Nephron (organoid): ENCODE results near the gene CCDC85C.

Experiments
- H3K27ac Mint-ChIP-seq, 3 experiments: 2 replicates each; pipeline ENCODE4 v1.8.0; 2020; ENCODE audit warnings: mixed read lengths in 3 of 3, mild to moderate bottlenecking in 2 of 3, moderate library complexity in 1 of 3
- H3K27me3 Mint-ChIP-seq: 2 replicates; pipeline ENCODE4 v1.8.0; 2021; ENCODE audit warnings: low read depth, mild to moderate bottlenecking, moderate library complexity, mixed read lengths
- H3K36me3 Mint-ChIP-seq: 2 replicates; pipeline ENCODE4 v1.8.0; 2020; ENCODE audit warnings: low read depth, mixed read lengths
- H3K4me1 Mint-ChIP-seq: 2 replicates; pipeline ENCODE4 v1.8.0; 2020; ENCODE audit warnings: mixed read lengths
- H3K4me3 Mint-ChIP-seq, 3 experiments: 2 replicates each; pipeline ENCODE4 v1.8.0; 2020; ENCODE audit warnings: mild to moderate bottlenecking in 3 of 3, mixed read lengths in 3 of 3, moderate library complexity in 2 of 3
- H3K9me3 Mint-ChIP-seq: 2 replicates; pipeline ENCODE4 v1.8.0; 2020; ENCODE audit warnings: mixed read lengths
- TF ChIP-seq, protein P1 (sequence below), 3 experiments: fragments of 200-600 bp; sonication (generic); IDR thresholded peaks; one replicate each; pipeline ENCODE4 v1.5.0; 2021; ENCODE audit warnings: antibody characterized with exemption in 3 of 3; ENCODE audit not compliant: unreplicated experiment in 3 of 3

The CCDC85C gene

DNA sequence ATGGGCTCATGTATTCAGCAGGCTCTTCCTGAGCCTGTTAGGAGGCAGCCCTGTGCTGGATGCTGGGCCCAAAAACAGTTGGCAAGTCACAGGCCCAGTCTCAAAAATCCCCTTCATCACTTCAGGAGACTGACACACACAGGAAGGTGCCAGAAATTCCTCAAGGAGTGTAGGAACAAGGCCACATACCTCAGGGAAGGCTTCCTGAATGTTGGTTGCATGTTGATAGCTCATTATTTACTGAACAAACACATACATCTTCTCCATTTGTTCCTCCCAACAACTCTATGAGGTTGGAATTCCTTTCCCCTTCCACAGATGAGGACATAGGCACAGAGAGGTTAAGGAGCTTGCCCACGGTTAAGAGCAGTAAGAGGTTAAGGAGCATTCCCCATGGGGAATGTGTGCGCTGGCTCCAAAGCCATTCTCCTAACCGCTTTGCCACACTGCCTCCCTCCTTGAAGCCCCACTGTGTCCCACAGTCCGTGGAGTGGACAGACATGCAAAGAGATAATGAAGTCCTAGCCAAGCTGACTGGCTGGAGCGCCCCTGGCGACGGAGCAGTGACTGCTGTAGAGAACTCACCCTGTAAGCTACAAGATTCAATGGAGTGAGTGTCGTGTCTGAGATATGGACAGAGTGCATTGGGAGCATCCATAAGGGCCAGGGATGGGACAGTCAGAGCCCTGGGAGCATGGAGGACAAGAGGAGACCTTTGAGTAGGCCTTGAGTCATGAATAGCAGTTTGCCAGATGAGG is 44.2 kb upstream of the CCDC85C start:
- Mint-ChIP-seq H3K4me3 (no peak overlapping the region), H3K36me3 (no peaks in the 10 kb centered on the region), H3K4me1 (no peaks in the 10 kb centered on the region), H3K27ac (peak overlapping the region in 1 of 3 experiments; percentile 1), H3K27me3 (peaks cover 15% of the 10 kb centered on the region), H3K9me3 (no peaks in the 10 kb centered on the region)
- TF ChIP-seq, protein P1, sequence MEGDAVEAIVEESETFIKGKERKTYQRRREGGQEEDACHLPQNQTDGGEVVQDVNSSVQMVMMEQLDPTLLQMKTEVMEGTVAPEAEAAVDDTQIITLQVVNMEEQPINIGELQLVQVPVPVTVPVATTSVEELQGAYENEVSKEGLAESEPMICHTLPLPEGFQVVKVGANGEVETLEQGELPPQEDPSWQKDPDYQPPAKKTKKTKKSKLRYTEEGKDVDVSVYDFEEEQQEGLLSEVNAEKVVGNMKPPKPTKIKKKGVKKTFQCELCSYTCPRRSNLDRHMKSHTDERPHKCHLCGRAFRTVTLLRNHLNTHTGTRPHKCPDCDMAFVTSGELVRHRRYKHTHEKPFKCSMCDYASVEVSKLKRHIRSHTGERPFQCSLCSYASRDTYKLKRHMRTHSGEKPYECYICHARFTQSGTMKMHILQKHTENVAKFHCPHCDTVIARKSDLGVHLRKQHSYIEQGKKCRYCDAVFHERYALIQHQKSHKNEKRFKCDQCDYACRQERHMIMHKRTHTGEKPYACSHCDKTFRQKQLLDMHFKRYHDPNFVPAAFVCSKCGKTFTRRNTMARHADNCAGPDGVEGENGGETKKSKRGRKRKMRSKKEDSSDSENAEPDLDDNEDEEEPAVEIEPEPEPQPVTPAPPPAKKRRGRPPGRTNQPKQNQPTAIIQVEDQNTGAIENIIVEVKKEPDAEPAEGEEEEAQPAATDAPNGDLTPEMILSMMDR (IDR thresholded peaks at IDR 0.05; ENCODE audit: unreplicated experiment in 3 of 3), result no peak

DNA sequence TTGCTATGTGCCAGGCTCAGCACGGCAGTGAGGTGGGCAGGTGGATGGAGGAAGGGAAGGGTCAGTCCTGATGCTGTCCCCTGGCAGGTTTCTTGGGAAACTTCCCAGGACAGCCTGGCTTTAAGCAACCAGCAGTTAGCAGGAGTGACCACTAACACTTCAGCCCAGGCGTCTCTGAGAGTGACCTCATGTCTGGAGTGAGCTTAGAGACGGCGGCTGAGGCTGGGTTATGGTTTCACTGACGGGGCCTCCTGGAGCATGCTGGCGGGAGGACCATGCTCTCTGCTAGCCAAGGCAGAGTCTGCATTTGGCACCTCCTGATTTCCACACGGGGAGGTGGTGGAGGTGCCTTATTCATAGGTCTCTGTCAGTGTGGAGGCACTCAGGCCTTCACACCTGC is 43.4 kb upstream of the CCDC85C start:
- Mint-ChIP-seq H3K27me3 (peaks cover 19% of the 10 kb centered on the region), H3K4me1 (no peaks in the 10 kb centered on the region), H3K27ac (peak overlapping the region in 1 of 3 experiments; percentile 1), H3K9me3 (no peaks in the 10 kb centered on the region), H3K4me3 (no peak overlapping the region), H3K36me3 (no peaks in the 10 kb centered on the region)
- TF ChIP-seq, protein P1 (IDR thresholded peaks at IDR 0.05; ENCODE audit: unreplicated experiment in 3 of 3), result no peak

DNA sequence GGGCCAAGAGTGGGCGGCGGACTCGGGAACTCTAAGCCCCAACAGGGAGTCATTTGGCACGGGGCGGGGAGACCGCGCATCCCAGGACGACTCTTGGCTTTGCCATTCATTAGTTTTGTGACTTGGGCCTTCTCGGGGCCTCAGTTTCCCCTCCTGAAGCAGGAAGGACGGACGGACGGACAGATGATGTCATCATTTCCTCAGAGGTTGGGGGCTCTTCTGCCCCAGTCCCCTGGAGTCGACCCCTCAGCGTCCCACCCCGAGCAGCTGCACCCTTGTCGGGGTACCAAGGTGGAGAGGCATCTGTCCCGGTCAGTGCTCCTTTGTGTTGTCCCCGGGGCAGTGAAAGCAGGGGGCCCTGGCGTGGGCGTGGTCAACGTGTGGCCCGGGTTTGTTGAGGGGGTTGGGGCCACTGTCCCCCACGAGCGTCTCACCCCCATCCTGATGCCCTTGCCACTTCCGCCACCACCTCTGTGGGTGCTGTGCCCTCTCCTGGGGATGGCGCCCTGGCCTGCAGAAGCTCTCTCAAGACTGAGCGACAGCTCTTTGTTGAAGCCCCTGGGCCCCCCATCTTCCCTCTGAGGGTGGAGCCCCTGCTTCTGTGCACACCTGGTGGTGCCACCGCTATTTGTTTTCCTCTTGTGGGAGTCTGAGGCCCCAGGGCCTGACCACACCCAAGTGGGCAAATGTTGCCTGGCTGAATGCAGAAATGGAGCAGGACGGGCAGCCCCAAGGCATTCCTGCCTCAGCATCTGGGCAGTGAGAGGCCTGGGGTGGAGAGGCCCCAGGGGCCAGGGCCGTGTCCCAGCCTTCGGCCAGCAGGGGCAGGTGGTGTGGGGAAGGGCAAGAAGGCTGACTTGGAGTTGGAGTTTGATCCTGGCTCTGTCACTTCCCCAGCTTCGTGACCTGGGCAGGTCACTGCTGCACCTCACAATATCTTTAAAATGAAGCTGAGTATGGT is 41.8 kb upstream of the CCDC85C start:
- Mint-ChIP-seq H3K4me3 (peak overlapping the region; percentile 60 to 72 (median 70)), H3K4me1 (no peaks in the 10 kb centered on the region), H3K27me3 (peaks cover 19% of the 10 kb centered on the region), H3K9me3 (no peaks in the 10 kb centered on the region), H3K36me3 (no peaks in the 10 kb centered on the region), H3K27ac (no peak overlapping the region)
- TF ChIP-seq, protein P1 (IDR thresholded peaks at IDR 0.05; ENCODE audit: unreplicated experiment in 3 of 3), result no peak

DNA sequence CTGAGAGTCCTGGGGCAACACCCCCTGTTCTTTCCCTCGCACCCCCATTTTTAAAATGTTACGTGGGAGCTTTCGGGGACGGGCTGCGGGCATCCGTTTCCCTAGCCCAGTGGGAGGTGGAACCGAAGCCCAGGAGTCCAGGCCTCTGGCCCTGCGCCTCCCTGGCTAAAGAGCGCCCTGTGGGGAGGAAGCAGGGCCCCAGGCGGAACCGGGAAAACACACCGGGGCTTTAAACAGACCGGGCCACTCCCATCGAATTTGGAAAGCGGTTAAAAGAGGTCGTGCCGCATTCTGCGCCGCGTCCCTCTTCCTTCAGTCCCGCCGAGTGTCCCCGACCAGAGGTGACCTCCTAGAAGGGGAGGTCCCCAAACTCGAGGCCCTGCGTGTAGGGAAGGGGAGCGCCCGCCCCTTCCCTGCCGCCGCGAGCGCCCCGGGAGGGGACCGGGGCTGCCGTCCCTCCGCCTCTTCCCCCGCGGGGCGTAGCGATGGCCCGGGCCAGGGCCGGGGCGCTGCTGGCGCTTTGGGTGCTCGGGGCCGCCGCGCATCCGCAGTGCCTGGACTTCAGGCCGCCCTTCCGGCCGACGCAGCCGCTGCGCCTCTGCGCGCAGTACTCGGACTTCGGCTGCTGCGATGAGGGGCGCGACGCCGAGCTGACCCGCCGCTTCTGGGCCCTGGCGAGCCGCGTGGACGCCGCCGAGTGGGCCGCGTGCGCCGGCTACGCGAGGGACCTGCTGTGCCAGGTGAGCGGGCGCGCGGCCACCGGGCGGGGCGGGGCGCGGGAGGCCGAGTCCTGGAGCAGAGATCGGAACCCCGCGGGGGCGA is 40.9 kb upstream of the CCDC85C start, which contains the start of gene HHIPL1:
HHIPL1 (plus strand) TSS at position 407 of the 822 bp plus-strand sequence; CDS start at position 486, 79 bp downstream.
- Mint-ChIP-seq H3K36me3 (no peaks in the 10 kb centered on the region), H3K27ac (peak within 1 kb of the TSS in 1 of 3 experiments; percentile 54), H3K27me3 (peaks cover 19% of the 10 kb centered on the region), H3K4me3 (peak within 1 kb of the TSS; percentile 60 to 72 (median 70)), H3K9me3 (no peaks in the 10 kb centered on the region), H3K4me1 (no peaks in the 10 kb centered on the region)
- TF ChIP-seq, protein P1 (IDR thresholded peaks at IDR 0.05; ENCODE audit: unreplicated experiment in 3 of 3), result no peak

DNA sequence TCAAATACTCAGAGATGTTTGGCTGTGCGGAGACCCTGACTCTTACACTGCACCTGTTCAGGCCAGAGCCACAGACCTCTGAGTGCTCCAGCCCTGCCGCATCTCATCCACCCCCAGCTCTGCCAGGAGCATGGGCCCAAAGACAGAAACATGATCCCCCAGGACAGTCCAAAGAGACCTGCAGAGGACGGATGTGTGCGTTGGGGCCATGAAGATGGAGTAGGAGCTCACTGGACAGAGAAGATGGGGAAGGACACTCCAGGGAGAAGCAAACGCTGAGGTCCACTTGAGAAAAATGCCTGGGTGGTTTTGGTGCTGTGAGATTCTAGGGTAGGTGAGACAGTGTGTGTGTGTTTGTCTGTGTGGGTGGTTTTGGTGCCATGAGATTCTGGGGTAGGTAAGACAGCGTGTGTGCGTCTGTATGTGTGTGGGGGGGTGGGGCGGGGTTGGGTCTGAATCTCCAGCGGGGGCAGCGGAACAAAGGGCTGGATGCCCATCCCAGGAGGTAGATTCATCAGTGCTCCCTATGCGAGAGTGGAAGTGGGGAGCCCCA is 40.1 kb upstream of the CCDC85C start:
- peak overlapping the region; percentile 31 to 71 (median 47) for H3K4me3 Mint-ChIP-seq
- no peaks in the 10 kb centered on the region for H3K9me3 Mint-ChIP-seq
- no peaks in the 10 kb centered on the region for H3K4me1 Mint-ChIP-seq
- H3K27me3 Mint-ChIP-seq, result peaks cover 18% of the 10 kb centered on the region
- TF ChIP-seq, protein P1 (IDR thresholded peaks at IDR 0.05; ENCODE audit: unreplicated experiment in 3 of 3), result no peak
- peak overlapping the region in 1 of 3 experiments; percentile 54 for H3K27ac Mint-ChIP-seq
- H3K36me3 Mint-ChIP-seq, result no peaks in the 10 kb centered on the region
